ENCODE measurements around the gene PUS7. TPM values are rescaled to one million over a fixed set of nuclear protein-coding genes. Genes with fewer than 3 reads are reported as not detected.

PUS7 gene
- total and polyA plus RNA-seq, 4 donors, result 3.4 to 17.2 (median 5.0) TPM

GRCh38 chr7:105489409-105489808 is 32.7 kb downstream of the PUS7 start:
- Histone ChIP-seq H3K27ac (ENCODE audit: low read depth in 1 of 2, low read length in 2 of 2) (no peak overlapping the region), H3K9ac (ENCODE audit: low read depth in 1 of 2, low read length in 2 of 2) (no peak overlapping the region), H3K4me1 (ENCODE audit: control insufficient read depth in 4 of 4, insufficient read depth in 4 of 4, low read length in 3 of 4) (no peaks in the 10 kb centered on the region), H3K27me3 (ENCODE audit: control insufficient read depth in 4 of 4, insufficient read depth in 4 of 4, low read length in 3 of 4) (no peaks in the 10 kb centered on the region), H3K4me3 (ENCODE audit: low read depth in 1 of 3, low read length in 3 of 3) (no peak overlapping the region), H3K9me3 (ENCODE audit: control insufficient read depth in 4 of 4, low read length in 3 of 4) (no peaks in the 10 kb centered on the region), H3K36me3 (ENCODE audit: control insufficient read depth in 4 of 4, insufficient read depth in 3 of 4, low read depth in 1 of 4, low read length in 3 of 4) (peaks cover 0 to 6% (median 3%) of the 10 kb centered on the region in 4 donors)
- WGBS, result 90% methylated on average over 3 of the region's 3 CpGs
- no peak for DNase-seq (ENCODE audit: low spot score)
- TF ChIP-seq YY1 (IDR thresholded peaks at IDR 0.05) (no peak), JUND (IDR thresholded peaks at IDR 0.05) (no peak), EGR1 (IDR thresholded peaks at IDR 0.05; ENCODE audit: low read depth in 2 of 2) (no peak), ATF3 (IDR thresholded peaks at IDR 0.05) (no peak), FOXA1 (IDR thresholded peaks at IDR 0.05) (no peak), MAX (IDR thresholded peaks at IDR 0.05) (no peak), TAF1 (conservative IDR thresholded peaks at IDR 0.05) (no peak), REST (IDR thresholded peaks at IDR 0.05) (no peak), NR2F2 (IDR thresholded peaks at IDR 0.05) (no peak), FOXA2 (IDR thresholded peaks at IDR 0.05) (no peak), RXRA (IDR thresholded peaks at IDR 0.05) (no peak), ZBTB33 (IDR thresholded peaks at IDR 0.05) (no peak), HNF4A (conservative IDR thresholded peaks at IDR 0.05) (no peak), SP1 (IDR thresholded peaks at IDR 0.05) (no peak)

- no peak overlapping the region for H3K4me3 ChIP-seq (ENCODE audit: low read depth in 1 of 3, low read length in 3 of 3)
- no peak overlapping the region for H3K9ac ChIP-seq (ENCODE audit: low read depth in 1 of 2, low read length in 2 of 2)
- TF ChIP-seq RXRA (IDR thresholded peaks at IDR 0.05) (no peak), HNF4G (IDR thresholded peaks at IDR 0.05) (no peak), MAX (IDR thresholded peaks at IDR 0.05) (no peak), RAD21 (IDR thresholded peaks at IDR 0.05) (peak; percentile 80 to 83), NR2F2 (IDR thresholded peaks at IDR 0.05) (peak; percentile 69), FOXA1 (IDR thresholded peaks at IDR 0.05) (peak; percentile 18), TAF1 (conservative IDR thresholded peaks at IDR 0.05) (no peak), CTCF (IDR thresholded peaks at IDR 0.05; ENCODE audit: low read depth, low read length, missing input control) (peak; percentile 37)
- 66% methylated on average over 6 of the region's 6 CpGs for WGBS
- no peak overlapping the region for H3K27ac ChIP-seq (ENCODE audit: low read depth in 1 of 2, low read length in 2 of 2)
- peaks cover 0 to 6% (median 3%) of the 10 kb centered on the region in 4 donors for H3K36me3 ChIP-seq (ENCODE audit: control insufficient read depth in 4 of 4, insufficient read depth in 3 of 4, low read depth in 1 of 4, low read length in 3 of 4)
- no peaks in the 10 kb centered on the region for H3K4me1 ChIP-seq (ENCODE audit: control insufficient read depth in 4 of 4, insufficient read depth in 4 of 4, low read length in 3 of 4)
- no peak for DNase-seq (ENCODE audit: low spot score)
- H3K9me3 ChIP-seq (ENCODE audit: control insufficient read depth in 4 of 4, low read length in 3 of 4), result no peaks in the 10 kb centered on the region
- H3K27me3 ChIP-seq (ENCODE audit: control insufficient read depth in 4 of 4, insufficient read depth in 4 of 4, low read length in 3 of 4), result no peaks in the 10 kb centered on the region
Measured at GRCh38 chr7:105487579-105488571, 34.2 kb downstream of the PUS7 start.

Measured in liver (tissue), 9 donors.